Vagina (tissue), 2 donors: ENCODE measurements around the gene XRCC4. TPM values are rescaled to one million over a fixed set of nuclear protein-coding genes. Genes with fewer than 3 reads are reported as not detected.

ENCODE experiments used
- DNase-seq, 2 donors: peaks; one replicate each; pipeline ENCODE4 v3.0.0-alpha.2; 2017; ENCODE audit errors: extremely low spot score in 2 of 2
- H3K27ac ChIP-seq: fragments of 200-600 bp; sonication (generic); one replicate; pipeline ENCODE4 v1.5.1; 2019
- H3K27me3 ChIP-seq: fragments of 200-600 bp; sonication (generic); one replicate; pipeline ENCODE4 v1.5.1; 2019
- H3K36me3 ChIP-seq, 2 donors: fragments of 200-600 bp; sonication (generic); one replicate each; pipeline ENCODE4 v1.5.1; 2017 to 2019
- H3K4me1 ChIP-seq: fragments of 200-600 bp; sonication (generic); one replicate; pipeline ENCODE4 v1.5.1; 2019
- H3K4me3 ChIP-seq, 2 donors: fragments of 200-600 bp; sonication (generic); 1 replicate in 1 of 2; 2 replicates in 1 of 2; pipeline ENCODE4 v1.5.1; 2016 to 2019
- H3K9me3 ChIP-seq: fragments of 200-600 bp; sonication (generic); one replicate; pipeline ENCODE4 v1.5.1; 2019
- CTCF ChIP-seq, 3 experiments: fragments of 450-650 bp in 2 of 3; fragments of 200-600 bp in 1 of 3; sonication (generic) in 1 of 3; IDR thresholded peaks; one replicate each; pipeline ENCODE4 v1.5.1; 2017 to 2019; ENCODE audit warnings: antibody characterized with exemption in 3 of 3, mild to moderate bottlenecking in 2 of 3, moderate library complexity in 2 of 3
- POLR2A ChIP-seq, 2 donors: fragments of 450-650 bp; IDR thresholded peaks; one replicate each; pipeline ENCODE4 v1.6.1; 2017; ENCODE audit warnings: antibody characterized with exemption in 2 of 2, mild to moderate bottlenecking in 2 of 2, moderate library complexity in 2 of 2
- POLR2AphosphoS5 ChIP-seq, 2 donors: sonication (generic); formaldehyde crosslinking; IDR thresholded peaks; one replicate each; pipeline ENCODE4 v1.9.0; 2017; ENCODE audit warnings: antibody characterized with exemption in 2 of 2, mild to moderate bottlenecking in 2 of 2, low read depth in 1 of 2; ENCODE audit not compliant: insufficient read depth in 1 of 2
- intact Hi-C: fragments of 100-400 bp; cut with DNase I; formaldehyde crosslinking; loops from one replicate; pipeline ENCODE4 v1.15.1; 2023
- total RNA-seq: library from RNA; depleted of rRNA; stranded (reverse); fragments of >200 nt; gene quantifications from one replicate; pipeline ENCODE4 v1.2.3, GENCODE V29; 2016

Gene XRCC4
- total RNA-seq, 1 donor from 2014 or later, result 5.4 TPM

GRCh38 chr5:83378624-83379289, 301.4 kb downstream of the XRCC4 start:
- Histone ChIP-seq H3K36me3 (no peaks in the 10 kb centered on the region), H3K27ac (no peak overlapping the region)
- TF ChIP-seq POLR2AphosphoS5 (IDR thresholded peaks at IDR 0.05; ENCODE audit: insufficient read depth in 1 of 2, low read depth in 1 of 2), result no peak
- no peak for TF ChIP-seq POLR2A (IDR thresholded peaks at IDR 0.05)
- TF ChIP-seq CTCF (IDR thresholded peaks at IDR 0.05), result no peak

GRCh38 chr5:83385812-83386211, 308.5 kb downstream of the XRCC4 start:
- TF ChIP-seq POLR2A (IDR thresholded peaks at IDR 0.05) (no peak), POLR2AphosphoS5 (IDR thresholded peaks at IDR 0.05; ENCODE audit: insufficient read depth in 1 of 2, low read depth in 1 of 2) (no peak), CTCF (IDR thresholded peaks at IDR 0.05) (no peak)
- DNase-seq, result no peak
- no peak overlapping the region for H3K27ac ChIP-seq
- no peaks in the 10 kb centered on the region for H3K4me1 ChIP-seq
- H3K9me3 ChIP-seq, result no peaks in the 10 kb centered on the region
- intact Hi-C loops, result no loop called here
- H3K36me3 ChIP-seq, result no peaks in the 10 kb centered on the region
- no peak overlapping the region for H3K4me3 ChIP-seq
- no peaks in the 10 kb centered on the region for H3K27me3 ChIP-seq

More at GRCh38 chr5:83378624-83379289, 301.4 kb downstream of the XRCC4 start:
- DNase-seq, result no peak
- H3K27me3 ChIP-seq, result no peaks in the 10 kb centered on the region
- peaks cover 17% of the 10 kb centered on the region for H3K4me1 ChIP-seq
- no peaks in the 10 kb centered on the region for H3K9me3 ChIP-seq
- no peak overlapping the region for H3K4me3 ChIP-seq
- intact Hi-C loops, result no loop called here

GRCh38 chr5:83387041-83387440, 309.7 kb downstream of the XRCC4 start:
- H3K4me3 ChIP-seq, result no peak overlapping the region
- DNase-seq, result no peak
- no peaks in the 10 kb centered on the region for H3K9me3 ChIP-seq
- H3K27ac ChIP-seq, result no peak overlapping the region
- H3K4me1 ChIP-seq, result no peaks in the 10 kb centered on the region
- intact Hi-C loops, result no loop called here
- no peaks in the 10 kb centered on the region for H3K27me3 ChIP-seq
- no peaks in the 10 kb centered on the region for H3K36me3 ChIP-seq
- TF ChIP-seq CTCF (IDR thresholded peaks at IDR 0.05), result no peak
- no peak for TF ChIP-seq POLR2A (IDR thresholded peaks at IDR 0.05)
- no peak for TF ChIP-seq POLR2AphosphoS5 (IDR thresholded peaks at IDR 0.05; ENCODE audit: insufficient read depth in 1 of 2, low read depth in 1 of 2)

GRCh38 chr5:83388608-83389007, 311.3 kb downstream of the XRCC4 start:
- no peak for TF ChIP-seq POLR2AphosphoS5 (IDR thresholded peaks at IDR 0.05; ENCODE audit: insufficient read depth in 1 of 2, low read depth in 1 of 2)
- no peak for TF ChIP-seq CTCF (IDR thresholded peaks at IDR 0.05)
- TF ChIP-seq POLR2A (IDR thresholded peaks at IDR 0.05), result no peak
- no peaks in the 10 kb centered on the region for H3K4me1 ChIP-seq
- H3K36me3 ChIP-seq, result no peaks in the 10 kb centered on the region
- intact Hi-C loops, result no loop called here
- H3K4me3 ChIP-seq, result no peak overlapping the region
- DNase-seq, result no peak
- no peak overlapping the region for H3K27ac ChIP-seq
- no peaks in the 10 kb centered on the region for H3K27me3 ChIP-seq
- no peaks in the 10 kb centered on the region for H3K9me3 ChIP-seq

GRCh38 chr5:83392766-83393503, 315.6 kb downstream of the XRCC4 start:
- DNase-seq, result no peak
- no peak overlapping the region for H3K27ac ChIP-seq
- no peak for TF ChIP-seq POLR2AphosphoS5 (IDR thresholded peaks at IDR 0.05; ENCODE audit: insufficient read depth in 1 of 2, low read depth in 1 of 2)
- no peak for TF ChIP-seq POLR2A (IDR thresholded peaks at IDR 0.05)
- no peak for TF ChIP-seq CTCF (IDR thresholded peaks at IDR 0.05)
- H3K36me3 ChIP-seq, result no peaks in the 10 kb centered on the region
- intact Hi-C loops, result no loop called here
- no peak overlapping the region for H3K4me3 ChIP-seq
- no peaks in the 10 kb centered on the region for H3K27me3 ChIP-seq
- H3K9me3 ChIP-seq, result no peaks in the 10 kb centered on the region
- H3K4me1 ChIP-seq, result no peaks in the 10 kb centered on the region
